Parathyroid adenoma (tissue), 2 donors: ENCODE data around the gene RELN.

Source experiments
- H2AFZ ChIP-seq: fragments of 300-600 bp; sonication (generic); one replicate; pipeline ENCODE4 v1.7.0; 2017; ENCODE audit warnings: antibody characterized with exemption, mild to moderate bottlenecking
- H3K27ac ChIP-seq: fragments of 300-600 bp; sonication (generic); one replicate; pipeline ENCODE4 v1.7.0; 2017
- H3K27me3 ChIP-seq: fragments of 300-600 bp; sonication (generic); one replicate; pipeline ENCODE4 v1.7.0; 2017; ENCODE audit warnings: low read length; ENCODE audit not compliant: control insufficient read depth, insufficient read depth
- H3K36me3 ChIP-seq: fragments of 300-600 bp; sonication (generic); one replicate; pipeline ENCODE4 v1.7.0; 2017; ENCODE audit warnings: low read length; ENCODE audit not compliant: control insufficient read depth, insufficient read depth
- H3K4me1 ChIP-seq: fragments of 300-600 bp; sonication (generic); one replicate; pipeline ENCODE4 v1.7.0; 2017; ENCODE audit warnings: control low read depth
- H3K4me2 ChIP-seq: fragments of 300-600 bp; sonication (generic); one replicate; pipeline ENCODE4 v1.7.0; 2017; ENCODE audit warnings: low read length
- H3K4me3 ChIP-seq: fragments of 300-600 bp; sonication (generic); one replicate; pipeline ENCODE4 v1.7.0; 2017; ENCODE audit warnings: low read depth, low read length
- H3K79me2 ChIP-seq: fragments of 300-600 bp; sonication (generic); one replicate; pipeline ENCODE4 v1.7.0; 2017; ENCODE audit warnings: control low read depth
- H3K9ac ChIP-seq: fragments of 300-600 bp; sonication (generic); one replicate; pipeline ENCODE4 v1.7.0; 2017; ENCODE audit warnings: mild to moderate bottlenecking
- H3K9me3 ChIP-seq: fragments of 300-600 bp; sonication (generic); one replicate; pipeline ENCODE4 v1.7.0; 2017; ENCODE audit warnings: low read length; ENCODE audit not compliant: control insufficient read depth
- CTCF ChIP-seq: fragments of 300-600 bp; sonication (generic); IDR thresholded peaks from one replicate; pipeline ENCODE4 v1.7.0; 2017; ENCODE audit warnings: antibody characterized with exemption, mild to moderate bottlenecking
- donor health status: primary hyperparathyroidism.

Gene RELN

DNA sequence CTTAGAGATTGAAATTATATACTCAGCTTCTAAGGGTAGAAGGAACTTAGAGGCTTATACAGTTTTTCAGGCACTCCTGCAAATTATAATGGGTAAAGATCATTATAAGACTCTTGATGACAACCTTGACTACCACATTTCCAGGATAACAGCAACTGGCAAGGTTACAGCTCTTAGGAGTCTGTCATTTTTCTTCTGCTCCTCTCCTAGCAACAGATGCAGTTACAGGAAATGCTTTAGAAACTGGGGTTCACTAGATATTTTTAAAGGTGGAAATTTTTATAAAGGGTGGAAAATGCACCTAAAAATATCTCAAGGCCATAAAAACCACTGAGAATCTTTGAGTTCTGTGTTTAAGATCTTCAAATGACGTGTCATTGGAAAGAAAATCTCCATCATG is 185.8 kb downstream of the RELN start:
- Histone ChIP-seq H3K27ac (no peak overlapping the region), H3K4me2 (no peak overlapping the region)

DNA sequence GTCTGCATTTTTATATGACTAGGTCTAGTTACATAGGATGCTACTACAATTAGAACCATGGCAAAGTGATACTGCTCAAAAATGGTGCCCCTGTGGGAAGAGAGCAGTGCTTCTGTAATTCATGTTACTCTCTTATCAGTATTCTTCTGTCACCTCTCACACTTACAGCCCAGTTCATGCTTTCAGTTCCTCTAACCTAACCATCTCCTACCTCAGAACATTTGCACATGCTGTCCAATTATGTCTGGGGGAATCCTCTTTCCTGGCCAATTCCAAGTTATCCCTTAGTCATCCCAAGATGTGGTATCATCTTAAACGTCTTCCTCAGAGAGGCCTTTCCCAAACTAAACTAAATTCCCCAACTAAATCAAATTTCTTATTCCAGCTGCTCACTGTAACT is 190.2 kb downstream of the RELN start:
- no peak for TF ChIP-seq CTCF
- no peak overlapping the region for H3K4me2 ChIP-seq
- H2AFZ ChIP-seq, result no peak overlapping the region
- H3K4me3 ChIP-seq, result no peak overlapping the region
- no peaks in the 10 kb centered on the region for H3K36me3 ChIP-seq
- H3K27ac ChIP-seq, result no peak overlapping the region
- no peak overlapping the region for H3K9ac ChIP-seq
- no peaks in the 10 kb centered on the region for H3K27me3 ChIP-seq
- H3K4me1 ChIP-seq, result no peaks in the 10 kb centered on the region
- H3K9me3 ChIP-seq, result no peaks in the 10 kb centered on the region
- no peaks in the 10 kb centered on the region for H3K79me2 ChIP-seq

More for the DNA sequence above, 185.8 kb downstream of the RELN start:
- H3K9ac ChIP-seq, result no peak overlapping the region
- no peaks in the 10 kb centered on the region for H3K4me1 ChIP-seq
- no peaks in the 10 kb centered on the region for H3K27me3 ChIP-seq
- H3K4me3 ChIP-seq, result no peak overlapping the region
- no peak overlapping the region for H2AFZ ChIP-seq
- H3K9me3 ChIP-seq, result no peaks in the 10 kb centered on the region
- no peaks in the 10 kb centered on the region for H3K79me2 ChIP-seq
- H3K36me3 ChIP-seq, result no peaks in the 10 kb centered on the region
- no peak for TF ChIP-seq CTCF

DNA sequence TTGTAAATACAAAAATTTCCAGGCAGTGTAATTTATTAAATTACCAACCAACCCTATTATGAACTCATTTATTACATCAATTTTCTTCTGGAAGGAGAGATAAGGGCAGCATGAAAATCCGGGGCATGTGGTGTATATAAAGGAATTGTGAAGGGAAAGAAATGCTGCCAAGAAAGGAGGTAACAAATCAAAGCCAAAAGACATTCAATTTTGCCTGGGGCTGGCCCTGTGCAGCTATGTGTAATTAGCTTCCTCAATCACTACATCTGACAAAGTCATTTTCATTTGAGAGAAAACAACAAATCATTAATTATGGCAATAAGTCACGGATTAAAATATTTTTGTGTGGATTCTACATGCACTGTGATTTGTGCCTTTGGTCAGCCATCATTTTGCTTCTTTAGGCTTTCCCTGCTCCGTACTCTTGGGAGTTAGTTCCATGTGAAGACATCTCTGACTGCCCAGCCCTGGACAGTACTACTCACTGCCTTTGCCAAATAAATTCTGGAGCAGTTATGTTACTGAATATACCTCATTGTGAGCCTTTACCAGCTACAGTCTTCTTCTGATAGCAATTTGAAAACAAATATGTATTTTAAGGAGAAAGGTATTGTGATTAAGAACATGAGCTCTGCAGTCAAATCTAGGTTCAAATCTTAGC is 191.7 kb downstream of the RELN start:
- Histone ChIP-seq H3K79me2 (no peaks in the 10 kb centered on the region), H3K4me3 (no peak overlapping the region), H3K9me3 (no peaks in the 10 kb centered on the region), H2AFZ (no peak overlapping the region), H3K27ac (no peak overlapping the region), H3K9ac (no peak overlapping the region), H3K4me1 (no peaks in the 10 kb centered on the region), H3K27me3 (no peaks in the 10 kb centered on the region), H3K36me3 (no peaks in the 10 kb centered on the region), H3K4me2 (no peak overlapping the region)
- TF ChIP-seq CTCF, result no peak

- Histone ChIP-seq H3K36me3 (no peaks in the 10 kb centered on the region), H3K4me2 (no peak overlapping the region), H2AFZ (no peak overlapping the region), H3K9me3 (no peaks in the 10 kb centered on the region), H3K27ac (no peak overlapping the region), H3K9ac (no peak overlapping the region), H3K4me1 (no peaks in the 10 kb centered on the region), H3K27me3 (no peaks in the 10 kb centered on the region), H3K79me2 (no peaks in the 10 kb centered on the region), H3K4me3 (no peak overlapping the region)
- TF ChIP-seq CTCF, result no peak
Measured at GRCh38 chr7:103796327-103796962, 193.0 kb downstream of the RELN start.

GRCh38 chr7:103795787-103796186 is 193.7 kb downstream of the RELN start:
- Histone ChIP-seq H2AFZ (no peak overlapping the region), H3K36me3 (no peaks in the 10 kb centered on the region), H3K79me2 (no peaks in the 10 kb centered on the region), H3K9ac (no peak overlapping the region), H3K27me3 (no peaks in the 10 kb centered on the region), H3K4me1 (no peaks in the 10 kb centered on the region), H3K4me2 (no peak overlapping the region), H3K27ac (no peak overlapping the region), H3K4me3 (no peak overlapping the region), H3K9me3 (no peaks in the 10 kb centered on the region)
- no peak for TF ChIP-seq CTCF
